Transverse colon (tissue), 4 donors: ENCODE results near the gene SCG2. TPM values are rescaled to one million over a fixed set of nuclear protein-coding genes. Genes with fewer than 3 reads are reported as not detected.

Source experiments
- DNase-seq: peaks from one replicate; pipeline ENCODE4 v3.0.0-alpha.2; 2019
- H3K27ac ChIP-seq, 4 donors: fragments of 200-600 bp; sonication (generic); 2 replicates each; pipeline ENCODE4 v1.5.1; 2016 to 2018; ENCODE audit warnings: inconsistent platforms in 4 of 4
- H3K27me3 ChIP-seq: fragments of 200-600 bp; sonication (generic); 2 replicates; pipeline ENCODE4 v1.5.1; 2017; ENCODE audit warnings: inconsistent platforms
- H3K36me3 ChIP-seq, 4 donors: fragments of 200-600 bp; sonication (generic); 2 replicates each; pipeline ENCODE4 v1.5.1; 2017 to 2019; ENCODE audit warnings: inconsistent platforms in 4 of 4
- H3K4me1 ChIP-seq, 4 donors: fragments of 200-600 bp; sonication (generic); 2 replicates each; pipeline ENCODE4 v1.5.1; 2017 to 2020; ENCODE audit warnings: inconsistent platforms in 4 of 4
- H3K4me3 ChIP-seq, 4 donors: fragments of 200-600 bp; sonication (generic); 1 replicate in 1 of 4; 2 replicates in 3 of 4; pipeline versions ENCODE4 v1.5.1 to v1.6.1; 2017 to 2019; ENCODE audit warnings: inconsistent platforms in 4 of 4
- H3K9me3 ChIP-seq, 2 donors: fragments of 200-600 bp; sonication (generic); 2 replicates each; pipeline ENCODE4 v1.5.1; 2017 to 2019; ENCODE audit warnings: inconsistent platforms in 2 of 2
- EP300 ChIP-seq: sonication (generic); formaldehyde crosslinking; IDR thresholded peaks from one replicate; pipeline ENCODE4 v1.6.1; 2017; ENCODE audit warnings: antibody characterized with exemption, low read depth
- POLR2A ChIP-seq: fragments of 450-650 bp; IDR thresholded peaks from one replicate; pipeline ENCODE4 v1.6.1; 2016; ENCODE audit warnings: antibody characterized with exemption, mild to moderate bottlenecking, moderate library complexity
- POLR2AphosphoS5 ChIP-seq, 3 donors: sonication (generic); formaldehyde crosslinking; IDR thresholded peaks; one replicate each; pipeline ENCODE4 v1.6.1; 2016; ENCODE audit warnings: antibody characterized with exemption in 3 of 3
- WGBS, 2 donors: methylation state at CpG; one replicate each; pipeline ENCODE4 v1.1.5; 2018; ENCODE audit warnings: low coverage in 1 of 2; 5-methylcytosine and 5-hydroxymethylcytosine counted together
- in situ Hi-C, 4 donors: fragments of 200-750 bp; cut with MboI; loops; one replicate each; pipeline versions ENCODE4 v1.15.0 to v1.15.1; 2017; ENCODE audit warnings: low sequenced_read_pairs in 3 of 4, low pct_ligation_motif_present in 1 of 4, low pct_unique_long_range_greater_than_20kb in 1 of 4
- intact Hi-C: fragments of 100-400 bp; cut with DNase I; formaldehyde crosslinking; loops from one replicate; pipeline ENCODE4 v1.15.1; 2023; ENCODE audit warnings: low total_unique reads
- total RNA-seq, 4 donors: library from RNA; depleted of rRNA; stranded (reverse); fragments of >200 nt; gene quantifications; one replicate each; pipeline ENCODE4 v1.1.0, GENCODE V29; 2016
- TF ChIP-seq, protein P1 (sequence below), 5 experiments: fragments of 200-600 bp in 3 of 5; fragments of 450-650 bp in 2 of 5; sonication (generic) in 3 of 5; IDR thresholded peaks; 1 replicate in 2 of 5; 2 replicates in 3 of 5; pipeline ENCODE4 v1.5.1; 2016 to 2017; ENCODE audit warnings: antibody characterized with exemption in 5 of 5, inconsistent platforms in 3 of 5, mild to moderate bottlenecking in 2 of 5, moderate library complexity in 1 of 5

SCG2 gene
- total RNA-seq, 4 donors from 2014 or later: 0.37 to 9.6 (median 4.5) TPM

DNA sequence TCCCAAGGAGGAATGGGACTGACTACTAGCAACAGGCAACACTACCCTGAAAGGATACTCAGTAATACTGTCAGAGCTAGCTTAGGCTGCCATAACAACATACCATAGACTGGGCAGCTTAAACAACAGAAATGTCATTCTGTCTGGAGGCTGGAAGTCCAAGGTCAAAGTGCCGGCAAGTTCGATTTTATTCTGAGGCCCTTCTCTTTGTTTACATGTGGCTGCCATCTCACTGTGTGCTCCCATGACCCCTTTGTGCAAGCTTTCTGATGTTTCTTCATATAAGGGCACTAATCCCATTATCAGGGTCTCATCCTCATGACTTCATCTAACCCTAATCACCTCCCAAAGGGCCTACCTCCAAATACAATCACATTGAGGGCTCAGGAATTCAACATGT, 30.7 kb upstream of the SCG2 start:
- DNase-seq: no peak
- in situ Hi-C loops (no loop called here), intact Hi-C loops (no loop called here)
- Histone ChIP-seq H3K4me3 (no peak overlapping the region), H3K9me3 (no peaks in the 10 kb centered on the region), H3K36me3 (no peaks in the 10 kb centered on the region), H3K4me1 (no peaks in the 10 kb centered on the region), H3K27me3 (no peaks in the 10 kb centered on the region), H3K27ac (no peak overlapping the region)
- WGBS, 2 donors: 61 to 63% methylated on average over 2 of the region's 2 CpGs
- no peak for TF ChIP-seq EP300
- no peak for TF ChIP-seq POLR2AphosphoS5 (IDR thresholded peaks at IDR 0.05)
- TF ChIP-seq, protein P1, sequence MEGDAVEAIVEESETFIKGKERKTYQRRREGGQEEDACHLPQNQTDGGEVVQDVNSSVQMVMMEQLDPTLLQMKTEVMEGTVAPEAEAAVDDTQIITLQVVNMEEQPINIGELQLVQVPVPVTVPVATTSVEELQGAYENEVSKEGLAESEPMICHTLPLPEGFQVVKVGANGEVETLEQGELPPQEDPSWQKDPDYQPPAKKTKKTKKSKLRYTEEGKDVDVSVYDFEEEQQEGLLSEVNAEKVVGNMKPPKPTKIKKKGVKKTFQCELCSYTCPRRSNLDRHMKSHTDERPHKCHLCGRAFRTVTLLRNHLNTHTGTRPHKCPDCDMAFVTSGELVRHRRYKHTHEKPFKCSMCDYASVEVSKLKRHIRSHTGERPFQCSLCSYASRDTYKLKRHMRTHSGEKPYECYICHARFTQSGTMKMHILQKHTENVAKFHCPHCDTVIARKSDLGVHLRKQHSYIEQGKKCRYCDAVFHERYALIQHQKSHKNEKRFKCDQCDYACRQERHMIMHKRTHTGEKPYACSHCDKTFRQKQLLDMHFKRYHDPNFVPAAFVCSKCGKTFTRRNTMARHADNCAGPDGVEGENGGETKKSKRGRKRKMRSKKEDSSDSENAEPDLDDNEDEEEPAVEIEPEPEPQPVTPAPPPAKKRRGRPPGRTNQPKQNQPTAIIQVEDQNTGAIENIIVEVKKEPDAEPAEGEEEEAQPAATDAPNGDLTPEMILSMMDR (IDR thresholded peaks at IDR 0.05): no peak
- TF ChIP-seq POLR2A: no peak

DNA sequence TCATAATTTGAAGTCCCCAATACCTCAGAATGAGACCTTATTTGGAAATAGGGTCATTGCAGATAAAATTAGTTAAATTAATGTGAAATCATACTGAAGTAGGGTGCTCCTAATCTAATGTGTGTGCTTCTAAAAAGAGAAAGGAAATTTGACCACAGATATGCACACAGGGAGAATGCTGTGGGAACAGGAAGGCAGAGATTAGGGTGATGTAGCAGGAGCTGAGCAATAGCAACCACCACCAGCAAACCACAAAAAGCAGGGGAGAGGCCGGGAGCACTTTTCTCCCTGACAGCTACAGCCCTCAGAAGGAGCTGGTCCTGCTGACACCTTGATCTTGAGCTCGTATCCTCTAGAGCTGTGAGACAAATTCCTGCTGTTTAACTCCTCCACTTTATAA, 24.6 kb upstream of the SCG2 start:
- no peak overlapping the region for H3K27ac ChIP-seq
- 27 to 60% methylated on average over 1 to 2 of the region's 2 CpGs for WGBS, 2 donors
- H3K36me3 ChIP-seq: no peaks in the 10 kb centered on the region
- TF ChIP-seq POLR2AphosphoS5 (IDR thresholded peaks at IDR 0.05): no peak
- no peak for TF ChIP-seq POLR2A
- no peak for TF ChIP-seq EP300
- TF ChIP-seq, protein P1 (IDR thresholded peaks at IDR 0.05): no peak
- no peaks in the 10 kb centered on the region for H3K27me3 ChIP-seq
- no peak for DNase-seq
- H3K4me1 ChIP-seq: no peaks in the 10 kb centered on the region
- H3K9me3 ChIP-seq: no peaks in the 10 kb centered on the region
- intact Hi-C loops (no loop called here), in situ Hi-C loops (no loop called here)
- no peak overlapping the region for H3K4me3 ChIP-seq

DNA sequence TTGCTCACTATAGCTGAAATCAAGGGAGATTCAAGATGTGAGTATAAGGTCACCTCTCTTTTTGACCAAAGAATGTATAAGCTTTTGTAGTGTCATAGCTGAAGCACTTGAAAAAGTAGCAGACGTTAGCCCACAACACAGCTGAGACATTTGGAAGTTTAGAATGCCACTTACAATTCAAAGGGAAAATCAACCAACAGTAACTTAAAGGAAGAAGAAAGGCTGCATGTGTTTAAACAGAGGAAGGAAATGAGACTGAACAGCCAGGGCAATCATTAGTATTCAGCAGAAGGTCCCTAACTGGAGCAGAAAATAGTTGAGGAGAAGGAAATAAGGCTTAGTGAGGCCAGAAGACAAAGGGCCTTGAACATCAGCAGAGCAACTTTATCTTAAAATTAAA, 23.5 kb upstream of the SCG2 start:
- intact Hi-C loops: no loop called here
- no peak for DNase-seq
- no peak overlapping the region for H3K4me3 ChIP-seq
- no peaks in the 10 kb centered on the region for H3K36me3 ChIP-seq
- in situ Hi-C loops: no loop called here
- TF ChIP-seq, protein P1 (IDR thresholded peaks at IDR 0.05): no peak
- TF ChIP-seq EP300 (no peak), POLR2AphosphoS5 (IDR thresholded peaks at IDR 0.05) (no peak)
- WGBS, 2 donors: 50 to 61% methylated on average over 1 of the region's 1 CpG
- no peaks in the 10 kb centered on the region for H3K4me1 ChIP-seq
- H3K27me3 ChIP-seq: no peaks in the 10 kb centered on the region
- H3K9me3 ChIP-seq: no peaks in the 10 kb centered on the region
- no peak overlapping the region for H3K27ac ChIP-seq

DNA sequence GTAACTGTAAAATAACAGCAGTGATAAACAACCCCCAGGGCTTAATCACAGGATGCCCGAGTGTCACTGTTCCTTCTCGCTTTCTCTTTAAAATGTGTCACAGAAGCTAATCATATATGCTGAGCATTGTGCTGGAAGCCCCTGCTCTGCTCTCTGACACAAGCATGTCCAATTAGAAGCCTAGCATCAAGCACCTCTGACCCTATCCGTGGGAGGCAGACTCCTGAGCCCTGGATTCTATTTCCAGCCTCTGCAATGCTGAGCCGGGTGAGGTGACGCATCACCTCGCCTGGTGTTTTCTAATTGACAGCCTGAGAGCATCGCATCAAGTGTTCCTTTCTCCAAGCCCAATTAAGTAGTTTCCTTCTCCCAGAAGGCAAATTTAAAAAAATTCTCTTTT, 19.7 kb upstream of the SCG2 start:
- intact Hi-C loops: no loop called here
- Histone ChIP-seq H3K4me1 (no peaks in the 10 kb centered on the region), H3K4me3 (no peak overlapping the region), H3K36me3 (no peaks in the 10 kb centered on the region), H3K27ac (no peak overlapping the region), H3K9me3 (no peaks in the 10 kb centered on the region), H3K27me3 (no peaks in the 10 kb centered on the region)
- no peak for TF ChIP-seq EP300
- TF ChIP-seq POLR2A: no peak
- TF ChIP-seq POLR2AphosphoS5 (IDR thresholded peaks at IDR 0.05): no peak
- TF ChIP-seq, protein P1 (IDR thresholded peaks at IDR 0.05): no peak
- WGBS, 2 donors: 77% methylated on average over 7 of the region's 7 CpGs; no CpG with 5 or more reads in 1 of the 2 donors
- DNase-seq: no peak
- in situ Hi-C loops: loop anchor here in 1 of 4 donors (25.0 kb wide), 1 partner anchor 635 kb away; no protein-coding TSS in a partner anchor
